Keratinocyte (primary cell): ENCODE data around the gene GPR183. TPM values are rescaled to one million over a fixed set of nuclear protein-coding genes. Genes with fewer than 3 reads are reported as not detected.

Experiments
- DNase-seq: peaks from one replicate; pipeline ENCODE4 v3.0.0-alpha.2; 2011; ENCODE audit warnings: low read depth, missing footprints, low spot score
- FAIRE-seq: peaks from 2 replicates; lab custom pipeline; 2011; peaks lifted over from hg19 to GRCh38; lab: Jason Lieb, UNC
- H2AFZ ChIP-seq: 2 replicates; pipeline ENCODE4 v1.6.0; 2012; ENCODE audit warnings: low read length, control low read depth, inconsistent platforms; ENCODE audit not compliant: control insufficient read depth
- H3K27ac ChIP-seq: 2 replicates; pipeline ENCODE4 v1.5.1; 2011; ENCODE audit warnings: low read length; ENCODE audit not compliant: control insufficient read depth, insufficient read depth
- H3K27me3 ChIP-seq: 3 replicates; pipeline ENCODE4 v1.6.0; 2011; ENCODE audit warnings: low read length; ENCODE audit not compliant: control insufficient read depth, insufficient read depth; ENCODE audit errors: extremely low read depth
- H3K36me3 ChIP-seq, 2 experiments: 2 replicates in 1 of 2; 3 replicates in 1 of 2; pipeline ENCODE4 v1.5.1; 2011; ENCODE audit warnings: low read length in 2 of 2, mild to moderate bottlenecking in 1 of 2; ENCODE audit not compliant: control insufficient read depth in 2 of 2, insufficient read depth in 2 of 2; ENCODE audit errors: extremely low read depth in 1 of 2
- H3K4me1 ChIP-seq: 3 replicates; pipeline ENCODE4 v1.5.1; 2011; ENCODE audit warnings: low read length; ENCODE audit not compliant: control insufficient read depth, insufficient read depth; ENCODE audit errors: extremely low read depth
- H3K4me2 ChIP-seq: 3 replicates; pipeline ENCODE4 v1.6.0; 2011; ENCODE audit warnings: low read depth, low read length; ENCODE audit not compliant: control insufficient read depth, insufficient read depth; ENCODE audit errors: extremely low read depth
- H3K4me3 ChIP-seq, 3 experiments: fragments of 200-600 bp in 1 of 3; sonication (generic) in 1 of 3; 2 replicates in 2 of 3; 3 replicates in 1 of 3; pipeline ENCODE4 v1.5.1; 2011 to 2016; ENCODE audit warnings: low read length in 3 of 3, mild to moderate bottlenecking in 3 of 3, control low read depth in 2 of 3, inconsistent platforms in 1 of 3, low read depth in 1 of 3, mixed read lengths in 1 of 3, mixed run types in 1 of 3, moderate library complexity in 1 of 3; ENCODE audit not compliant: control insufficient read depth in 2 of 3, insufficient read depth in 2 of 3; ENCODE audit errors: extremely low read depth in 1 of 3
- H3K79me2 ChIP-seq: 2 replicates; pipeline ENCODE4 v1.6.0; 2012; ENCODE audit warnings: low read length; ENCODE audit not compliant: control insufficient read depth, insufficient read depth
- H3K9ac ChIP-seq: 3 replicates; pipeline ENCODE4 v1.6.0; 2011; ENCODE audit warnings: low read length; ENCODE audit not compliant: control insufficient read depth, insufficient read depth; ENCODE audit errors: extremely low read depth
- H3K9me1 ChIP-seq: 3 replicates; pipeline ENCODE4 v1.6.0; 2011; ENCODE audit warnings: low read length; ENCODE audit not compliant: control insufficient read depth, insufficient read depth; ENCODE audit errors: extremely low read depth
- H3K9me3 ChIP-seq: 2 replicates; pipeline ENCODE4 v1.5.1; 2012; ENCODE audit warnings: low read depth, low read length; ENCODE audit not compliant: control insufficient read depth
- H4K20me1 ChIP-seq: 3 replicates; pipeline ENCODE4 v1.6.0; 2011; ENCODE audit warnings: low read length; ENCODE audit not compliant: control insufficient read depth, insufficient read depth; ENCODE audit errors: extremely low read depth
- EZH2 ChIP-seq: IDR thresholded peaks from one replicate; pipeline ENCODE4 v1.6.1; 2012; ENCODE audit warnings: inconsistent platforms, mild to moderate bottlenecking, low read length, moderate library complexity
- dilution Hi-C: fragments of 300-500 bp; cut with MboI; formaldehyde crosslinking; loops from one replicate; pipeline ENCODE4 v1.7.0; 2020; ENCODE audit warnings: low sequenced_read_pairs; ENCODE audit not compliant: extremely low pct_ligation_motif_present
- polyA plus RNA-seq, 5 experiments: library from polyadenylated mRNA; depleted of rRNA in 3 of 5; stranded (reverse) in 3 of 5; stranded (forward) in 1 of 5; unstranded in 1 of 5; fragments of >200 nt; gene quantifications; 1 replicate in 1 of 5; 2 replicates in 3 of 5; 3 replicates in 1 of 5; pipeline versions ENCODE4 v1.2.1 to v1.2.3, GENCODE V29; 2011 to 2012; ENCODE audit warnings: missing spikeins in 2 of 5, low read depth in 1 of 5, low replicate concordance in 1 of 5
- TF ChIP-seq, protein P1 (sequence below), 3 experiments: IDR thresholded peaks in 1 of 3; conservative IDR thresholded peaks in 1 of 3; optimal IDR thresholded peaks in 1 of 3; 2 replicates in 2 of 3; 3 replicates in 1 of 3; pipeline versions ENCODE3 to v1.5.1; 2011; ENCODE audit warnings: low read length in 3 of 3, mild to moderate bottlenecking in 3 of 3, moderate library complexity in 2 of 3, control low read depth in 1 of 3, inconsistent platforms in 1 of 3; ENCODE audit not compliant: insufficient read depth in 2 of 3; ENCODE audit errors: extremely low read depth in 1 of 3

Gene GPR183
- polyA plus RNA-seq, 1 donor (not counting 4 experiments of a cell fraction or from before 2014, with no cell fraction given) = not detected

DNA sequence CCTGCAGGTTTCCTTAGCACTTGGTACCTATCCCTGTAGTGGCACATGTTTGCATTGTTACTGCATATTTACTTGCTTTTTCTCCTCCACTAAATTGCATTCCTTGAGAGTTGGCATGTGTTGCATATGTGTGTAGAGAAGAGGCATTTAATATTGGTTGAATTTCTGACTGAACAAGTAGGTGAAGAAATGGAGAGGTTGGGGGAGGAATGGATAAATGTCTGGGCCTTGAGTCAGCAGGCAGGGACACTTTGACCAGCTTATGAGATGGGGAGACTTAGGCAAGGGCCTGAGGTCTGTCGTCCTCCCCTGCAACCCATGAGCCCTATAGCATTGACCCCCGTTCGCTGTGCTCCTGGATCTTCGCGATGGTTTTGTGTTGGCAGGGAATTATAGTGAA is 47.0 kb downstream of the GPR183 start:
- no peaks in the 10 kb centered on the region for H3K27me3 ChIP-seq
- no peaks in the 10 kb centered on the region for H4K20me1 ChIP-seq
- no peak overlapping the region for H3K27ac ChIP-seq
- no peak overlapping the region for H3K4me3 ChIP-seq
- dilution Hi-C loops = loop anchor here (10.0 kb wide), 1 partner anchor 85 kb away; no protein-coding TSS in a partner anchor
- TF ChIP-seq EZH2 = no peak
- peaks cover 3 to 5% of the 10 kb centered on the region in 2 experiments for H3K36me3 ChIP-seq
- DNase-seq = no peak
- no peaks in the 10 kb centered on the region for H3K9me1 ChIP-seq
- H3K9me3 ChIP-seq = no peaks in the 10 kb centered on the region
- H3K4me1 ChIP-seq = no peaks in the 10 kb centered on the region
- H3K9ac ChIP-seq = no peak overlapping the region
- FAIRE-seq = no peak
- no peaks in the 10 kb centered on the region for H3K79me2 ChIP-seq
- no peak overlapping the region for H2AFZ ChIP-seq
- H3K4me2 ChIP-seq = no peak overlapping the region

DNA sequence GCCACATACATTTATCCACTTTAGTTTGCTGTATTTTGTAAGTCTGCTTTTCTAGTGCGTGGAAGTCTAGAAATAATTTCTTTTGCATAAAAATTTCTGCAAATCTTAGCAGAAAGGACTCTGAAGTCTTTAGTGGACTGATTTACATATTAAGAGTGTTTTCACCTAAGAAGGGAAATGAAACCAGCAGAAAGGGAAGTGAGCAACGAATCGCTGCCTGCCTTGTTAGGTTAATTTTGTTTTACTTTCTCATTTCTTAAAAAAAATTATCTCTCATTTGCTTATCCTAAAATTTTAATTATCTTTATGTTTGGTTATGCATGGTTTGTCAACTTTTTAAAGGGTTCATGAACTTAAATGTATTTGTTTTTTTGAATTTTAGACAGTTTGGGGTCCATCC is 48.3 kb downstream of the GPR183 start:
- Histone ChIP-seq H3K4me2 (no peak overlapping the region), H3K9me3 (no peaks in the 10 kb centered on the region), H3K9me1 (no peaks in the 10 kb centered on the region), H3K27ac (no peak overlapping the region), H3K4me3 (no peak overlapping the region), H3K4me1 (no peaks in the 10 kb centered on the region), H3K27me3 (no peaks in the 10 kb centered on the region), H3K9ac (no peak overlapping the region), H3K79me2 (no peaks in the 10 kb centered on the region), H2AFZ (no peak overlapping the region), H4K20me1 (no peaks in the 10 kb centered on the region), H3K36me3 (peaks cover 0 to 8% of the 10 kb centered on the region in 2 experiments)
- FAIRE-seq (no peak), DNase-seq (no peak)
- TF ChIP-seq, protein P1, sequence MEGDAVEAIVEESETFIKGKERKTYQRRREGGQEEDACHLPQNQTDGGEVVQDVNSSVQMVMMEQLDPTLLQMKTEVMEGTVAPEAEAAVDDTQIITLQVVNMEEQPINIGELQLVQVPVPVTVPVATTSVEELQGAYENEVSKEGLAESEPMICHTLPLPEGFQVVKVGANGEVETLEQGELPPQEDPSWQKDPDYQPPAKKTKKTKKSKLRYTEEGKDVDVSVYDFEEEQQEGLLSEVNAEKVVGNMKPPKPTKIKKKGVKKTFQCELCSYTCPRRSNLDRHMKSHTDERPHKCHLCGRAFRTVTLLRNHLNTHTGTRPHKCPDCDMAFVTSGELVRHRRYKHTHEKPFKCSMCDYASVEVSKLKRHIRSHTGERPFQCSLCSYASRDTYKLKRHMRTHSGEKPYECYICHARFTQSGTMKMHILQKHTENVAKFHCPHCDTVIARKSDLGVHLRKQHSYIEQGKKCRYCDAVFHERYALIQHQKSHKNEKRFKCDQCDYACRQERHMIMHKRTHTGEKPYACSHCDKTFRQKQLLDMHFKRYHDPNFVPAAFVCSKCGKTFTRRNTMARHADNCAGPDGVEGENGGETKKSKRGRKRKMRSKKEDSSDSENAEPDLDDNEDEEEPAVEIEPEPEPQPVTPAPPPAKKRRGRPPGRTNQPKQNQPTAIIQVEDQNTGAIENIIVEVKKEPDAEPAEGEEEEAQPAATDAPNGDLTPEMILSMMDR (optimal IDR thresholded peaks at IDR 0.05 in 1 of 3, IDR thresholded peaks at IDR 0.05 in 1 of 3, conservative IDR thresholded peaks at IDR 0.05 in 1 of 3; ENCODE audit: extremely low read depth in 1 of 3, insufficient read depth in 2 of 3, low read length in 3 of 3) = no peak
- no peak for TF ChIP-seq EZH2
- dilution Hi-C loops = no loop called here

DNA sequence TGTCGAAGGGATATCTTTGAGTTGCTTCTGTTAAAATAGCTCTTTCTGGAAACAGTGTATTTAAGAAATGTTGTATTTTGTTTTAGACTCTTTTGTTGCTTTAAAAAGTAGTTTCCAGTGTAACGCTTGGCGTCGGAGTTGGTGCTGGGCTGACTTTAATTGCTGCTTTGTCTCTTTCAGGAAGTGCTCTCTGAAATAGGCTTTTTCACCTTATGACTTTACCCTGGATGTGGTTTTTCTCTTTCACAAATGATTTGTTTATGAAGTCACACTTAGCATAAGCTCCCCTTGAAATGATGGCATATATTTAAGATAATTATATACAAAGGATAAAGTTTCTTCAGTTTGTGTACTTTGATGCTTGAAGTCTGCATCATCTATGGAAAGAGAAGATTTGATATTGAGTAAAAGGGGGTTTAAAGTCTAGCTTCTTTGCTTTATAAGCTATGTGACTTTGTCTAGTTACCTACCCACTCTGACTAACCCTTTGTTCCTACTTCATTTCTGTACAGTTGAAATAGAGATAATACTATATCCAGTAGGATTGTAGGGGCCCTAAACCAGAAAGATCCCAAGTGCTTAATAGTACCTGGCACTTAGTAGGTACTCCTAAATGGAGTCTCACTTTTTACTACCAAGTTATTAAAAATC is 48.9 kb downstream of the GPR183 start, which contains the start of gene GPR18:
Gene GPR18 (minus strand): TSS at position 170 of the 651 bp plus-strand sequence. CDS start 2,507 bp downstream, outside the sequence.
- Histone ChIP-seq H3K9ac (no peak within 1 kb of the TSS), H3K36me3 (peaks cover 0 to 7% of the 10 kb centered on the region in 2 experiments), H3K9me3 (no peaks in the 10 kb centered on the region), H3K4me2 (no peak within 1 kb of the TSS), H4K20me1 (no peaks in the 10 kb centered on the region), H3K79me2 (no peaks in the 10 kb centered on the region), H3K27me3 (no peaks in the 10 kb centered on the region), H3K4me1 (no peaks in the 10 kb centered on the region), H3K4me3 (no peak within 1 kb of the TSS), H3K9me1 (no peaks in the 10 kb centered on the region), H2AFZ (no peak within 1 kb of the TSS), H3K27ac (no peak within 1 kb of the TSS)
- DNase-seq (no peak), FAIRE-seq (no peak)
- dilution Hi-C loops = no loop called here
- TF ChIP-seq, protein P1 (optimal IDR thresholded peaks at IDR 0.05 in 1 of 3, IDR thresholded peaks at IDR 0.05 in 1 of 3, conservative IDR thresholded peaks at IDR 0.05 in 1 of 3; ENCODE audit: extremely low read depth in 1 of 3, insufficient read depth in 2 of 3, low read length in 3 of 3) = no peak
